ENCODE measurements around the gene UBE2O.
A peak's percentile ranks its signal among the peaks of the same experiment; 100 is the strongest.

UBE2O gene

GRCh38 chr17:76410328-76410965, 42.5 kb downstream of the UBE2O start:
- DNase-seq: no peak

- DNase-seq: peak; percentile 50
Observed at GRCh38 chr17:76408037-76408849, 44.7 kb downstream of the UBE2O start.

- no peak for DNase-seq
Observed at GRCh38 chr17:76407509-76407908, 45.4 kb downstream of the UBE2O start.

DNA sequence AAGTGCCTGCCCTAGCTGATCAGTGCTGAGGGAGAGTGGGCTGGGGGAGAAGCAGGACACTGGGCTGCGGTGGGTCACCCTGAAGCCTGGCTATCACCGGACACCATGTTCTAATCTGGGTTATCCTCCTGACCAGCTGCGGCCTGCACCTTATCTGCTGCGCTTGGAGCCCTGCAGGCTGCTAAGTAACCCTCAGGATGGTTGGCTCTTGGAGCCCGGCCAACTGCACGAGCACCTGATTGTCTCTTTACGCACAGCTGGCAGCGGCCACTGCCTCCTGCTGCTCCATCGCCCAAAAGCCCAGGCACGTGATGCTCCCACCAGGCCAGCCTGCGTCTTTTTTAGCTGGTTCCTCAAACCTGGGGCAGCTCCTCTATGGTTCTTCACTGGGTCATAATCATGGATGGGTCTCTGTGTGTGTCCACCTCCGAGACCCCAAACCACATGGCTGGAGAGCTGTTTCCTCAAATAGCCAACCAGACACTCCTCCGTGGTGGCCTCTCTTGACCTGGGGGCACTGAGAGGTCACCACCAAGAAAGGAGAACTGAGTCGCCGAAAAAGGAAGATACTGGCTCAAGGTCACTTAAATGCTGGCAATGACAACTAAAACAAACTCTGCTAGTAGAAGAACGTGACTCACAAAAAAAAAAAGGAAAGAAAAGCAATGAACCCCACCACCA, 46.8 kb downstream of the UBE2O start:
- DNase-seq: no peak

GRCh38 chr17:76405607-76405966, 47.4 kb downstream of the UBE2O start:
- DNase-seq: no peak

- no peak for DNase-seq
Observed at GRCh38 chr17:76404976-76405563, 47.9 kb downstream of the UBE2O start.

DNA sequence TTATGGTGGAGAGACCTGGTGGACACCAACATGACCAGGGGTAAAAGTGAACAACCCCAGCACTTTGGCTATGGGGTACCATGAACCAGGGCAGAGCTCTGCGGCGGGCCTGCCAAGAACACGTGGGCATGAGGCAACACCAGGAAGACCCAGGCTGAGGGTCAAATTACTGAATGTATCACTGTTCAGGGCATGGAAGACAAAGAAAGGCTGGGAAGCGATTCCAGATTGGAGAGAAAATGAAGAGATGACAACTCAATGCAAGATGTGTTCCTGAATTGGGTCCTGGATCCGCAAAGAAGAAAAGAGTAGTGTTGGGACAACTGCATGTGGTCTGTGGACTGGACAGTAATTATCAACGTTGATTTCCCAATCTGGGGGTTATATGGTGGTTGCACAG, 48.7 kb downstream of the UBE2O start:
- no peak for DNase-seq

- no peak for DNase-seq
Observed at GRCh38 chr17:76402711-76403110, 50.2 kb downstream of the UBE2O start.

GRCh38 chr17:76399175-76400172, 53.5 kb downstream of the UBE2O start:
- no peak for DNase-seq

DNA sequence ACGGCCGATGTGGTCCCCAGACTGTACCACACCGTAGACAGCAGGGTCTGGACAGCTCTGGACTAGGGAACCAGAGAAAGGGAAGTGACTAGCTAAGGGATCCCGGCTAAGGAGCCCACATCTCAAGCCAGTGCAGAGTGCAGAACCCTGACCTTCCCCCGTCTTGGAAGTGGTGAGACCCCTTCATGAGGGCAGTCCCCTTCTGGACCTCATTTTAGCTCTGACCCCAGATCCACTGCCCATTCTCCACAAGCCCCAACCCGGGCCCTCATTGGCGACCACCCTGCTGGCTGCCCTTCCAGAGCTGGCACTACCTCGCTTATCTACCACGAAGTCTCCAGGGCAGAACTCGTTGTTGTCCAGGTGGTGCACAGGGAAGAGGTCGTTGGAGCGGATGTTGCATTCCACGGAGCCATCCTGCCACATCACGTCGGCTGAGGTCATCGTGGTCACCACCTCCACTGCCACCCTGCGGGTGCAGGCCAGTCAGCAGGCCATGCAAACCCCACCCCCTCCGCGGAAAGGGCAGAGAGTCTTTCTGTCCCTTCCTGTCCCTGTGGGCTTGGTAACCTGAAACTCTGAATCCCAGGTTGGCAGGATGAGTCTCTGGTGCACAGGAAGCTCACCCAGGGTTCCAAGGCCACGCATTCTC, 54.3 kb downstream of the UBE2O start:
- DNase-seq: no peak

GRCh38 chr17:76397687-76398522, 55.0 kb downstream of the UBE2O start:
- DNase-seq: peak; percentile 52

DNA sequence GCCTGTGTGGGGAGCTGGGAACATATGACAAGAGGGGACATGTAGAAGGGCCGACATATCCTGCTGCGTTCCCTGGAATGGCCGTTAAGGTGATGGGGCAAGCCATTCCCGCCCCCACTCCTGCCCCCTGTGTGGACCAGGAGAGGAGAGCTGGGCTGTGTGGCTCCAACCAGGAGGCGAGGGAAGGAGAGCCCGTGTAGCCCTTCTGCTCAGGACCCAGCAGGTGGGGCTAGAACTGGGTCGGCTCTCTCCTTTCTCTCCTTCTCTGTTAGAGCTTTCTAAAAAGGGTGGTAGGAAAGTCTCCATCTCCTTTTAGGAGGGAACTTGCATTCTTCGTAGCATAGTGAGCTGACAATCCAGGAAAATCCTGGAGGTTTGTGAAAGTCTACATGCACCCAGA, 55.8 kb downstream of the UBE2O start:
- DNase-seq: no peak

DNA sequence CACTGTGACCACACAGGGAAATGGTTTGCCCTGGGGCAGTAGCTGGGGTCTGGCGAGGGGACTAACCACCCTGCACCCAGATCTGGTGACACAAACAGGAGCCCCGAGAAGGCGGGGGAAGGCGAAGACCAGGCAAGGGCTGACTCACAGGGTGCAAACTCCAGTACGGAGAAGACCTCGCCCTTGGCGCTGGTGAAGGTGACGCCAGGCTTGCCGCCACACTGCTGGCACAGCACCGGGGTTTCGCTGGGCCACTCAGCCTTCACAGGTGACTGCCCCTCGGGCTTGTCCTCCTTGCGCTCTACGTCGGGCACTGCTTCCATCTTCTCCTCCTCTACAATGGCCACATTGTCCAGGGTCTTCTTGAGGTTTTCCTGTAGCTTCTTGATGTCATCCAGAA, 57.0 kb downstream of the UBE2O start:
- DNase-seq: no peak

- no peak for DNase-seq
Observed at GRCh38 chr17:76394166-76394565, 58.8 kb downstream of the UBE2O start.

- no peak for DNase-seq
Observed at GRCh38 chr17:76391200-76391715, 61.7 kb downstream of the UBE2O start.

DNA sequence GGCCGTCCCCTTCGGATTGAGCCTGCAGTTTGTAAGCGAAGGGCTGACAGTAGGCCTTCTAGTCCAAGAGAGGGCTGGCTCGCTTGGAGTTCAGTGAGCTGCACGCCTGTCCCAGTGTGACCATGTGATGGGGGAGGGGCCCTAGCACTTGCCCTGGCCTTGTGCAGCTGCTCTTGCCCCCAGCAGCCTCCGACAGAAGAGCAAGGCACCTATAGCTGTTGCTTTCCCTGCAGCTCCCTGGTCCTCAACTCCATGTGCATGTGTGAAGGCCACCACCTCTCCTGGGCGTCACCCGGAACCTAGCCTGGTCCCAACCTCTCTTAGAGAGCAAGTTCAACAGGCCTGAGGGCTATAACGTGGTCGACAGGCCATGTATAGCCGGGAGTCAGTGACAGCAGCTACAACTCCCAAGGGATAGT, 62.9 kb downstream of the UBE2O start:
- no peak for DNase-seq

DNA sequence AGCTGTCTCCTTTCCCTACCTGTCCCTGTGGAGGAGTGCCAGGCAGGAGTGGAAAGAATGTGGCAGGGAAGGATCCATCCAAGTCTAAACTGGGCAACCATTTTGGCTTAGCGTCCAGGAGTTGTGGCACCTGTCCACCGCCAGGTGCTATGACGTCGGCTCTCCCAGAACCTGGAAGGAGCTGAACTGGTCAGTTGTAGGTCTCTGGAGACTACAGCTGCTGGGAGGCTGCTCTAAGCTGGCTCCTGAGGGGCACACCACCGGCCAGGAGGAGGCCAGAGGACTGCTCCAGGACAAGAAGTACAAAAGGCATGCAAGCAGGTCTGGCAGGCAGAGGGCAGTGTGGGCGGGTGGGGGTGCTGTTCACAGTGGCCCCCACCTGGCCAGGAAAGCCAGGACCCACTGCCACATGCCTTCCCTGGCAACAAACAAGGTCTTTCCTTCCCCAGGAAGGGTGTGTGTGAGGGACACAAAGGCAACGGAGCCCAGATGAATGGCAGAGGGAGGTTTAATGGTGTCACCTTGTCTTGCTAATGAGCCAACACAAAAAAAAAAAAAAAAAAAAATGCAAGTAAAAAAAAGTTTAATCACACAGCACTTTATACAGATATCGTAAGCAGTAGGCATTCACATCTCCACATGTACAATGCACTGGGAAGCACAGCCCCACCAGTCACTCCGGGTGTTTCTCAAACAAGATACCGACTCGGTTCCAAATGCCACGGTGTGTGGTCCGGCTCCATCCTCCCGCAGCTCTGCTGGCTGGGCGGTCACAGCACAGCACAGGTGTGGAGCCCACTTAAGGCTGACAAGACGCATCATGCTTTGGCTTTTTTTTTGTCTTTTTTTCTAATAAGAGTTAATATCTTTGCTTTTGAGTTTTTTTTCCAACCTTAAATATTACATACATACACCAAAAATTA, 63.7 kb downstream of the UBE2O start:
- no peak for DNase-seq

DNA sequence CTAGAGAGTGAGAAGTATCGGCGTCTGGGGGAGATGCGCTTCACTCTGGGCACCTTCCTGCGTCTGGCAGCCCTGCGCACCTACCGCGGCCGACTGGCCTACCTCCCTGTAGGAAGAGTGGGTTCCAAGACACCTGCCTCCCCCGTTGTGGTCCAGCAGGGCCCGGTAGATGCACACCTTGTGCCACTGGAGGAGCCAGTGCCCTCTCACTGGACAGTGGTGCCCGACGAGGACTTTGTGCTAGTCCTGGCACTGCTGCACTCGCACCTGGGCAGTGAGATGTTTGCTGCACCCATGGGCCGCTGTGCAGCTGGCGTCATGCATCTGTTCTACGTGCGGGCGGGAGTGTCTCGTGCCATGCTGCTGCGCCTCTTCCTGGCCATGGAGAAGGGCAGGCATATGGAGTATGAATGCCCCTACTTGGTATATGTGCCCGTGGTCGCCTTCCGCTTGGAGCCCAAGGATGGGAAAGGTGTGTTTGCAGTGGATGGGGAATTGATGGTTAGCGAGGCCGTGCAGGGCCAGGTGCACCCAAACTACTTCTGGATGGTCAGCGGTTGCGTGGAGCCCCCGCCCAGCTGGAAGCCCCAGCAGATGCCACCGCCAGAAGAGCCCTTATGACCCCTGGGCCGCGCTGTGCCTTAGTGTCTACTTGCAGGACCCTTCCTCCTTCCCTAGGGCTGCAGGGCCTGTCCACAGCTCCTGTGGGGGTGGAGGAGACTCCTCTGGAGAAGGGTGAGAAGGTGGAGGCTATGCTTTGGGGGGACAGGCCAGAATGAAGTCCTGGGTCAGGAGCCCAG, 65.8 kb downstream of the UBE2O start:
- DNase-seq: no peak
